ENCODE results near the gene GOLGA6D.
A peak's percentile ranks its signal among the peaks of the same experiment; 100 is the strongest.
"Not testable (repeated sequence)": the region's sequence is repeated elsewhere in the genome, so short reads cannot be mapped to it uniquely, and the experiment has no call there.

The GOLGA6D gene

DNA sequence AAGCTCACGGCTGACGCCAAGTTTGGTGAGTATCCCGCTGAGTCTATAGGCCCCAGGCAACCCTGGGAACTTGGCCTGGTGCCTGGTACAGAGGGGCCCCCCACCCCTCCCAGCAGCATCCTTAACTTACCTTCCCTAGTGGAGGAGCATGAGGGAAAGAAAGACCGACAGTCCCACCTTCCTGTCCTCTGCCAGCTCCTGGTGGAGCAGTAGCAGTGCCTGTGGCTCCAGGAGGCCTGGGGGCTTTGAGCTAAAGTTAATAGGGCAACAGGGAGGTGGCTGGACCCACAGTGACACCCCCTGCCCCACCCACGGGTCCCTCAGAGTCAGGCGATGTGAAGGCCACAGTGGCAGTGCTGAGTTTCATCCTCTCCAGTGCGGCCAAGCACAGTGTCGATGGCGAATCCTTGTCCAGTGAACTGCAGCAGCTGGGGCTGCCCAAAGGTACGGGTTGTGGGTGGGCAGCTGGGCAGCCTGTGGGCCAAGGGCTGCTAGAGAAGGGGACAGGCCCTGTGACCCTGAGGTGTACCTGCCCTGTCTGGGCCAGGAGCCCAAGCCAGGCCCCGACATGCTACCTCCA is 56.1 kb downstream of the GOLGA6D start:
- Mint-ChIP-seq H3K27me3 (no peaks in the 10 kb centered on the region), H3K36me3 (peaks cover 3% of the 10 kb centered on the region), H3K9me3 (no peaks in the 10 kb centered on the region), H3K4me1 (peaks cover 20% of the 10 kb centered on the region), H3K27ac (peak overlapping the region; percentile 23), H3K4me3 (no peak overlapping the region)

DNA sequence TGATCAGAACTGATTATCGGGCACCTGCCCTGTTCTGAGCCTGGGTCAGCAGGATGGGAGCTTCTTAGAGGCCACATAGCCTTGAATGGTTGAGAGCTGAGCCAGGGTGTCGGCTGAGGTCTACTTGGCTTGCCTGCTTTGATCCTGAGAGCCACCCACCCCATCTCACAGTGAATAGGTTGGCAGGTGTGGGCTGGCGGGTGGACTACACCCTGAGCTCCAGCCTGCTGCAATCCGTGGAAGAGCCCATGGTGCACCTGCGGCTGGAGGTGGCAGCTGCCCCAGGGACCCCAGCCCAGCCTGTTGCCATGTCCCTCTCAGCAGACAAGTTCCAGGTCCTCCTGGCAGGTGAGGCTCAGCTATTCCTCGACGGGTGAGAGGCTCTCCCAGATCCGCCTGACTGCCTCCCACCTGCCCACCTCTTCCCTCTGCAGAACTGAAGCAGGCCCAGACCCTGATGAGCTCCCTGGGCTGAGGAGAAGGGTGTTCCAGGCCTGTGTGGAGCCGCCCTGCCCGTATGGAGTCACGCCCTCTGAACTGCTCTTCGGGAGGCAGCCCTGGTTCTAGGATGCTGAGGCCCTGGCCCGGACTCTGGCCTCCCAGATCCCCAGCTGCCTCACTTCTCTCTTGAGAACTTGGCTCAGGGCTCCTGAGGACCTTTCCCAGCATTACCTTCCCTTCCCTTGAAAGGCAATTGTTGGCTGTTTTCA is 57.1 kb downstream of the GOLGA6D start:
- no peaks in the 10 kb centered on the region for H3K27me3 Mint-ChIP-seq
- no peak overlapping the region for H3K27ac Mint-ChIP-seq
- H3K4me1 Mint-ChIP-seq = peaks cover 20% of the 10 kb centered on the region
- no peak overlapping the region for H3K4me3 Mint-ChIP-seq
- H3K9me3 Mint-ChIP-seq = no peaks in the 10 kb centered on the region
- H3K36me3 Mint-ChIP-seq = peaks cover 3% of the 10 kb centered on the region

DNA sequence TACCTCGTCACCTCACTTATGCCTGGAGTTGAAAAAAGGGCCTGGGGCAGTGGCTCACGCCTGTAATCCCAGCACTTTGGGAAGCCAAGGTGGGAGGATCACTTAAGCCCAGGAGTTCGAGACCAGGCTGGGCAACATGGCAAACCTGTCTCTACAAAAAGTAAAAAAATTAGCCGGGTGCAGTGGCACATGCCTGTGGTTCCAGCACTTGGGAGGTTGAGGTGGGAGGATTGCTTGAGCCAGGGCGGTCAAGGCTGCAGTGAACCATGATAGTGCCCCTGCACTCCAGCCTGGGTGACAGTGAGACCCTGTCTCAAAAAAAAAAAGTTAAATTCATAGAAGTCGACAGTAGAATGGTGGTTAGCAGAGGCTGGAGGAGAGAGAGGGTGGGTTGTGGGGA is 59.6 kb downstream of the GOLGA6D start:
- peaks cover 3% of the 10 kb centered on the region for H3K36me3 Mint-ChIP-seq
- H3K9me3 Mint-ChIP-seq = no peaks in the 10 kb centered on the region
- H3K27ac Mint-ChIP-seq = no peak overlapping the region
- no peaks in the 10 kb centered on the region for H3K27me3 Mint-ChIP-seq
- H3K4me1 Mint-ChIP-seq = peaks cover 13% of the 10 kb centered on the region
- no peak overlapping the region for H3K4me3 Mint-ChIP-seq

DNA sequence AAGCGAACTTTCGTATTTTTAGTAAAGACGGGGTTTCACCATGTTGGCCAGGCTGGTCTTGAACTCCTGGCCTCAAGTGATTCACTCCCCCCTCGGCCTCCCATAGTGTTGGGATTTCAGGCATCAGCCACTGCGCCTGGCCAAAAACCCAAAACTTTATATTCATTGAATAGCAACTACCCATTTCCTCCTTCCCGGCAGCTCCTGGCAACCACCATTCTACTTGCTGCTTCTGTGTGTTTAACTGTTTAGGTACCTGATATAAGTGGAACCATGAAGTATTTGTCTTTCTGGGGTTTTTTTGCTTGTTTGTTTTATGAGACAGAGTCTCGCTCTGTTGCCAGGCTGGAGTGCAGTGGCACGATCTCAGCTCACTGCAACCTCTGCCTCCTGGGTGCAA is 61.3 kb downstream of the GOLGA6D start:
- H3K27me3 Mint-ChIP-seq, H3K9me3 Mint-ChIP-seq, H3K27ac Mint-ChIP-seq, H3K4me3 Mint-ChIP-seq, H3K36me3 Mint-ChIP-seq: not testable (repeated sequence)
- peaks cover 16% of the 10 kb centered on the region for H3K4me1 Mint-ChIP-seq
